ENCODE results near the gene PARP8.
"Not testable (repeated sequence)": the region's sequence is repeated elsewhere in the genome, so short reads cannot be mapped to it uniquely, and the experiment has no call there.

Gene PARP8

GRCh38 chr5:50666261-50667022 is at the start of gene PARP8:
Gene PARP8 (plus strand): TSS chr5:50666637. CDS start chr5:50667096, 459 bp downstream.
- DNase-seq, result no peak

GRCh38 chr5:50623666-50624065 is 42.8 kb upstream of the PARP8 start:
- no peak for DNase-seq

- not testable (repeated sequence) for DNase-seq
Measured at GRCh38 chr5:50634866-50635265, 31.6 kb upstream of the PARP8 start.

- DNase-seq, result not testable (repeated sequence)
Measured at GRCh38 chr5:50637576-50637975, 28.9 kb upstream of the PARP8 start.

- DNase-seq, result no peak
Measured at GRCh38 chr5:50646591-50646990, 19.8 kb upstream of the PARP8 start.

GRCh38 chr5:50647726-50648125 is 18.7 kb upstream of the PARP8 start:
- no peak for DNase-seq

GRCh38 chr5:50653946-50654345 is 12.5 kb upstream of the PARP8 start:
- no peak for DNase-seq

- no peak for DNase-seq
Measured at GRCh38 chr5:50655067-50655809, 11.2 kb upstream of the PARP8 start.

GRCh38 chr5:50655810-50656205 is 10.6 kb upstream of the PARP8 start:
- no peak for DNase-seq

GRCh38 chr5:50657044-50657443 is 9.4 kb upstream of the PARP8 start:
- DNase-seq, result no peak

GRCh38 chr5:50658246-50658645 is 8.2 kb upstream of the PARP8 start:
- DNase-seq, result no peak

- no peak for DNase-seq
Measured at GRCh38 chr5:50663636-50664035, 2.8 kb upstream of the PARP8 start.

GRCh38 chr5:50665091-50665490 is 1.3 kb upstream of the PARP8 start:
- no peak for DNase-seq

- DNase-seq, result not testable (repeated sequence)
Measured at GRCh38 chr5:50665761-50666202, 655 bp upstream of the PARP8 start.

- peak; percentile 22 for DNase-seq
Measured at GRCh38 chr5:50667023-50667652, 701 bp downstream of the PARP8 start.

GRCh38 chr5:50667653-50668595 is 1.5 kb downstream of the PARP8 start:
- peak; percentile 22 for DNase-seq

- DNase-seq, result not testable (repeated sequence)
Measured at GRCh38 chr5:50668636-50669035, 2.2 kb downstream of the PARP8 start.

GRCh38 chr5:50672663-50673062 is 6.2 kb downstream of the PARP8 start:
- DNase-seq, result no peak

- DNase-seq, result not testable (repeated sequence)
Measured at GRCh38 chr5:50673444-50673843, 7.0 kb downstream of the PARP8 start.

GRCh38 chr5:50675385-50675784 is 8.9 kb downstream of the PARP8 start:
- no peak for DNase-seq

- not testable (repeated sequence) for DNase-seq
Measured at GRCh38 chr5:50679554-50679953, 13.1 kb downstream of the PARP8 start.

- DNase-seq, result no peak
Measured at GRCh38 chr5:50684721-50685120, 18.3 kb downstream of the PARP8 start.

GRCh38 chr5:50687548-50687947 is 21.1 kb downstream of the PARP8 start:
- no peak for DNase-seq
